ENCODE results near the gene POPDC2. TPM values are rescaled to one million over a fixed set of nuclear protein-coding genes. Genes with fewer than 3 reads are reported as not detected.

The POPDC2 gene
- total RNA-seq, 1 donor from 2014 or later, result 1.4 TPM

- Mint-ChIP-seq H3K27ac (ENCODE audit: unreplicated experiment) (no peak overlapping the region), H3K27me3 (ENCODE audit: unreplicated experiment) (peaks cover 4% of the 10 kb centered on the region), H3K4me1 (ENCODE audit: low read depth, unreplicated experiment) (peaks cover 4% of the 10 kb centered on the region), H3K36me3 (ENCODE audit: unreplicated experiment) (no peaks in the 10 kb centered on the region), H3K4me3 (ENCODE audit: unreplicated experiment) (no peak overlapping the region), H3K9me3 (ENCODE audit: unreplicated experiment) (peaks cover 2% of the 10 kb centered on the region)
- DNase-seq, result no peak
- no peak for TF ChIP-seq CTCF (IDR thresholded peaks at IDR 0.05; ENCODE audit: partially characterized antibody, unreplicated experiment)
These were observed 32.0 kb downstream of the POPDC2 start for GRCh38 chr3:119628390-119628789.

GRCh38 chr3:119627461-119627860 lies 32.9 kb downstream of the POPDC2 start:
- TF ChIP-seq CTCF (IDR thresholded peaks at IDR 0.05; ENCODE audit: partially characterized antibody, unreplicated experiment), result no peak
- DNase-seq, result no peak
- Mint-ChIP-seq H3K27me3 (ENCODE audit: unreplicated experiment) (peaks cover 4% of the 10 kb centered on the region), H3K27ac (ENCODE audit: unreplicated experiment) (no peak overlapping the region), H3K36me3 (ENCODE audit: unreplicated experiment) (no peaks in the 10 kb centered on the region), H3K4me1 (ENCODE audit: low read depth, unreplicated experiment) (peaks cover 4% of the 10 kb centered on the region), H3K9me3 (ENCODE audit: unreplicated experiment) (peaks cover 2% of the 10 kb centered on the region), H3K4me3 (ENCODE audit: unreplicated experiment) (no peak overlapping the region)

GRCh38 chr3:119626196-119626595 lies 34.2 kb downstream of the POPDC2 start:
- Mint-ChIP-seq H3K36me3 (ENCODE audit: unreplicated experiment) (no peaks in the 10 kb centered on the region), H3K4me1 (ENCODE audit: low read depth, unreplicated experiment) (peaks cover 4% of the 10 kb centered on the region), H3K27ac (ENCODE audit: unreplicated experiment) (no peak overlapping the region), H3K27me3 (ENCODE audit: unreplicated experiment) (peaks cover 4% of the 10 kb centered on the region), H3K9me3 (ENCODE audit: unreplicated experiment) (peaks cover 2% of the 10 kb centered on the region), H3K4me3 (ENCODE audit: unreplicated experiment) (no peak overlapping the region)
- no peak for TF ChIP-seq CTCF (IDR thresholded peaks at IDR 0.05; ENCODE audit: partially characterized antibody, unreplicated experiment)
- DNase-seq, result no peak

- TF ChIP-seq CTCF (IDR thresholded peaks at IDR 0.05; ENCODE audit: partially characterized antibody, unreplicated experiment), result no peak
- Mint-ChIP-seq H3K9me3 (ENCODE audit: unreplicated experiment) (peaks cover 2% of the 10 kb centered on the region), H3K27me3 (ENCODE audit: unreplicated experiment) (peaks cover 4% of the 10 kb centered on the region), H3K36me3 (ENCODE audit: unreplicated experiment) (no peaks in the 10 kb centered on the region), H3K4me1 (ENCODE audit: low read depth, unreplicated experiment) (no peaks in the 10 kb centered on the region), H3K4me3 (ENCODE audit: unreplicated experiment) (no peak overlapping the region), H3K27ac (ENCODE audit: unreplicated experiment) (no peak overlapping the region)
- no peak for DNase-seq
These were observed 34.8 kb downstream of the POPDC2 start for GRCh38 chr3:119625451-119626153.

- H3K27me3 Mint-ChIP-seq (ENCODE audit: unreplicated experiment), result peaks cover 4% of the 10 kb centered on the region
- TF ChIP-seq CTCF (IDR thresholded peaks at IDR 0.05; ENCODE audit: partially characterized antibody, unreplicated experiment), result no peak
- no peak for DNase-seq
- H3K9me3 Mint-ChIP-seq (ENCODE audit: unreplicated experiment), result peaks cover 4% of the 10 kb centered on the region
- H3K4me1 Mint-ChIP-seq (ENCODE audit: low read depth, unreplicated experiment), result no peaks in the 10 kb centered on the region
- H3K36me3 Mint-ChIP-seq (ENCODE audit: unreplicated experiment), result no peaks in the 10 kb centered on the region
- no peak overlapping the region for H3K4me3 Mint-ChIP-seq (ENCODE audit: unreplicated experiment)
- no peak overlapping the region for H3K27ac Mint-ChIP-seq (ENCODE audit: unreplicated experiment)
These were observed 36.2 kb downstream of the POPDC2 start for GRCh38 chr3:119624002-119624720.
